ENCODE data around the gene POLL. TPM values are rescaled to one million over a fixed set of nuclear protein-coding genes. Genes with fewer than 3 reads are reported as not detected.

Gene POLL
- total RNA-seq, 1 donor from 2014 or later, result 22.8 TPM

- Histone ChIP-seq H3K4me3 (no peak overlapping the region), H3K36me3 (no peaks in the 10 kb centered on the region), H3K27ac (no peak overlapping the region), H4K20me1 (ENCODE audit: low read depth) (peaks cover 18% of the 10 kb centered on the region), H3F3A (ENCODE audit: low read depth) (peaks cover 43% of the 10 kb centered on the region), H3K4me1 (peaks cover 66% of the 10 kb centered on the region), H2AFZ (replicated peaks) (no peak overlapping the region), H3K79me2 (ENCODE audit: low read depth) (no peaks in the 10 kb centered on the region), H3K9me3 (ENCODE audit: low read depth) (no peaks in the 10 kb centered on the region), H3K4me2 (peak overlapping the region; percentile 46), H3K27me3 (no peaks in the 10 kb centered on the region), H3K9ac (no peak overlapping the region)
- Mint-ChIP-seq H3K4me1 (peaks cover 68% of the 10 kb centered on the region), H3K36me3 (peaks cover 12% of the 10 kb centered on the region), H3K4me3 (no peak overlapping the region), H3K27ac (no peak overlapping the region), H3K27me3 (ENCODE audit: insufficient read depth, low read depth) (peaks cover 13% of the 10 kb centered on the region), H3K9me3 (no peaks in the 10 kb centered on the region)
- TF ChIP-seq CTCF (IDR thresholded peaks at IDR 0.05) (no peak), EZH2phosphoT487 (IDR thresholded peaks at IDR 0.05) (no peak), EZH2 (IDR thresholded peaks at IDR 0.05) (no peak)
- DNase-seq (ENCODE audit: low spot score), result no peak
These were observed 27.6 kb upstream of the POLL start for GRCh38 chr10:101615525-101616116.

- peak; percentile 61 for DNase-seq (ENCODE audit: low spot score)
- H3K36me3 ChIP-seq, result no peaks in the 10 kb centered on the region
These were observed 26.8 kb upstream of the POLL start for GRCh38 chr10:101614663-101615524.

GRCh38 chr10:101613646-101614045 lies 25.6 kb upstream of the POLL start:
- H3K9me3 Mint-ChIP-seq, result no peaks in the 10 kb centered on the region
- H3K4me1 ChIP-seq, result peaks cover 55% of the 10 kb centered on the region
- no peaks in the 10 kb centered on the region for H3K79me2 ChIP-seq (ENCODE audit: low read depth)
- H3K4me2 ChIP-seq, result peak overlapping the region; percentile 23
- no peak for TF ChIP-seq EZH2phosphoT487 (IDR thresholded peaks at IDR 0.05)
- TF ChIP-seq EZH2 (IDR thresholded peaks at IDR 0.05), result no peak
- H3F3A ChIP-seq (ENCODE audit: low read depth), result peaks cover 33% of the 10 kb centered on the region
- no peaks in the 10 kb centered on the region for H3K9me3 ChIP-seq (ENCODE audit: low read depth)
- H3K36me3 Mint-ChIP-seq, result peaks cover 23% of the 10 kb centered on the region
- no peak overlapping the region for H2AFZ ChIP-seq (replicated peaks)
- H4K20me1 ChIP-seq (ENCODE audit: low read depth), result peaks cover 18% of the 10 kb centered on the region
- no peak overlapping the region for H3K27ac ChIP-seq
- no peak overlapping the region for H3K9ac ChIP-seq
- no peak overlapping the region for H3K27ac Mint-ChIP-seq
- H3K4me1 Mint-ChIP-seq, result peaks cover 60% of the 10 kb centered on the region
- H3K27me3 Mint-ChIP-seq (ENCODE audit: insufficient read depth, low read depth), result peaks cover 8% of the 10 kb centered on the region
- H3K4me3 Mint-ChIP-seq, result no peak overlapping the region
- no peak for DNase-seq (ENCODE audit: low spot score)
- no peaks in the 10 kb centered on the region for H3K27me3 ChIP-seq
- H3K4me3 ChIP-seq, result no peak overlapping the region
- no peaks in the 10 kb centered on the region for H3K36me3 ChIP-seq

More at GRCh38 chr10:101614663-101615524, 26.8 kb upstream of the POLL start:
- Mint-ChIP-seq H3K9me3 (no peaks in the 10 kb centered on the region), H3K27me3 (ENCODE audit: insufficient read depth, low read depth) (peaks cover 10% of the 10 kb centered on the region), H3K4me1 (peaks cover 63% of the 10 kb centered on the region), H3K36me3 (peaks cover 14% of the 10 kb centered on the region), H3K4me3 (peak overlapping the region; percentile 68), H3K27ac (no peak overlapping the region)
- Histone ChIP-seq H4K20me1 (ENCODE audit: low read depth) (peaks cover 18% of the 10 kb centered on the region), H3K9me3 (ENCODE audit: low read depth) (no peaks in the 10 kb centered on the region), H3K27me3 (no peaks in the 10 kb centered on the region), H2AFZ (replicated peaks) (no peak overlapping the region), H3K4me2 (peak overlapping the region; percentile 46), H3F3A (ENCODE audit: low read depth) (peaks cover 36% of the 10 kb centered on the region), H3K9ac (no peak overlapping the region), H3K79me2 (ENCODE audit: low read depth) (no peaks in the 10 kb centered on the region), H3K4me1 (peaks cover 59% of the 10 kb centered on the region), H3K4me3 (no peak overlapping the region), H3K27ac (peak overlapping the region; percentile 47)
- TF ChIP-seq CTCF (IDR thresholded peaks at IDR 0.05) (peak; percentile 17), EZH2 (IDR thresholded peaks at IDR 0.05) (no peak)
